Neutrophil (primary cell): ENCODE results near the gene SNRNP25.

Experiments
- H3K27ac ChIP-seq: fragments of 200-600 bp; sonication (generic); 2 replicates; pipeline ENCODE4 v1.5.1; 2016; ENCODE audit warnings: mild to moderate bottlenecking, moderate library complexity
- H3K27me3 ChIP-seq: fragments of 200-600 bp; sonication (generic); 2 replicates; pipeline ENCODE4 v1.6.0; 2016; ENCODE audit warnings: mild to moderate bottlenecking
- H3K36me3 ChIP-seq: fragments of 200-600 bp; sonication (generic); 2 replicates; pipeline ENCODE4 v1.5.1; 2017
- H3K4me1 ChIP-seq, 2 experiments: fragments of 200-600 bp in 1 of 2; sonication (generic) in 1 of 2; 1 replicate in 1 of 2; 2 replicates in 1 of 2; pipeline versions ENCODE4 v1.5.1 to v1.6.1; 2013 to 2016; ENCODE audit warnings: low read depth in 1 of 2, low read length in 1 of 2, mild to moderate bottlenecking in 1 of 2, moderate library complexity in 1 of 2; ENCODE audit not compliant: control insufficient read depth in 1 of 2, insufficient read depth in 1 of 2
- H3K4me3 ChIP-seq, 2 experiments: fragments of 200-600 bp in 1 of 2; sonication (generic) in 1 of 2; 1 replicate in 1 of 2; 2 replicates in 1 of 2; pipeline ENCODE4 v1.5.1; 2013 to 2016; ENCODE audit warnings: low read depth in 1 of 2, low read length in 1 of 2, mild to moderate bottlenecking in 1 of 2, moderate library complexity in 1 of 2
- H3K9me3 ChIP-seq: fragments of 200-600 bp; sonication (generic); 2 replicates; pipeline ENCODE4 v1.5.1; 2016
- CTCF ChIP-seq: fragments of 200-600 bp; sonication (generic); IDR thresholded peaks from 2 replicates; pipeline ENCODE4 v1.5.1; 2016; ENCODE audit warnings: antibody characterized with exemption

SNRNP25 gene

GRCh38 chr16:71540-72401 is 18.1 kb downstream of the SNRNP25 start:
- TF ChIP-seq CTCF, result no peak
- Histone ChIP-seq H3K27ac (no peak overlapping the region), H3K9me3 (no peaks in the 10 kb centered on the region), H3K36me3 (no peaks in the 10 kb centered on the region), H3K4me3 (no peak overlapping the region), H3K4me1 (peaks cover 7 to 18% of the 10 kb centered on the region in 2 experiments), H3K27me3 (peaks cover 94% of the 10 kb centered on the region)

- peaks cover 16 to 29% of the 10 kb centered on the region in 2 experiments for H3K4me1 ChIP-seq
These were observed 19.2 kb downstream of the SNRNP25 start, which contains the start of gene RHBDF1 for GRCh38 chr16:72561-73548. Gene RHBDF1, minus strand, starts transcription at chr16:72631. Its CDS starts 7,616 bp downstream, at chr16:65015.

GRCh38 chr16:74051-74746 is 20.6 kb downstream of the SNRNP25 start:
- no peaks in the 10 kb centered on the region for H3K9me3 ChIP-seq
- H3K27me3 ChIP-seq, result peaks cover 84% of the 10 kb centered on the region
- no peaks in the 10 kb centered on the region for H3K36me3 ChIP-seq
- peaks cover 25 to 36% of the 10 kb centered on the region in 2 experiments for H3K4me1 ChIP-seq
- H3K4me3 ChIP-seq, result no peak overlapping the region
- TF ChIP-seq CTCF, result no peak
- no peak overlapping the region for H3K27ac ChIP-seq

More at GRCh38 chr16:72561-73548, 19.2 kb downstream of the SNRNP25 start, which contains the start of gene RHBDF1:
- Histone ChIP-seq H3K36me3 (no peaks in the 10 kb centered on the region), H3K27me3 (peaks cover 95% of the 10 kb centered on the region), H3K9me3 (no peaks in the 10 kb centered on the region), H3K27ac (no peak within 1 kb of the TSS), H3K4me3 (no peak within 1 kb of the TSS)
- no peak for TF ChIP-seq CTCF

- peaks cover 31 to 42% of the 10 kb centered on the region in 2 experiments for H3K4me1 ChIP-seq
- H3K36me3 ChIP-seq, result peaks cover 4% of the 10 kb centered on the region
- no peak for TF ChIP-seq CTCF
- no peak overlapping the region for H3K4me3 ChIP-seq
- H3K27ac ChIP-seq, result no peak overlapping the region
- no peaks in the 10 kb centered on the region for H3K9me3 ChIP-seq
- H3K27me3 ChIP-seq, result peaks cover 77% of the 10 kb centered on the region
These were observed 21.2 kb downstream of the SNRNP25 start for GRCh38 chr16:74747-75334.
